Measurements from ENCODE around the gene ROMO1. TPM values are rescaled to one million over a fixed set of nuclear protein-coding genes. Genes with fewer than 3 reads are reported as not detected.
A peak's percentile ranks its signal among the peaks of the same experiment; 100 is the strongest.
"Not testable (repeated sequence)": the region's sequence is repeated elsewhere in the genome, so short reads cannot be mapped to it uniquely, and the experiment has no call there.

ROMO1 gene
- total and polyA plus RNA-seq, 2 experiments from 2014 or later, result 152 to 881 TPM

DNA sequence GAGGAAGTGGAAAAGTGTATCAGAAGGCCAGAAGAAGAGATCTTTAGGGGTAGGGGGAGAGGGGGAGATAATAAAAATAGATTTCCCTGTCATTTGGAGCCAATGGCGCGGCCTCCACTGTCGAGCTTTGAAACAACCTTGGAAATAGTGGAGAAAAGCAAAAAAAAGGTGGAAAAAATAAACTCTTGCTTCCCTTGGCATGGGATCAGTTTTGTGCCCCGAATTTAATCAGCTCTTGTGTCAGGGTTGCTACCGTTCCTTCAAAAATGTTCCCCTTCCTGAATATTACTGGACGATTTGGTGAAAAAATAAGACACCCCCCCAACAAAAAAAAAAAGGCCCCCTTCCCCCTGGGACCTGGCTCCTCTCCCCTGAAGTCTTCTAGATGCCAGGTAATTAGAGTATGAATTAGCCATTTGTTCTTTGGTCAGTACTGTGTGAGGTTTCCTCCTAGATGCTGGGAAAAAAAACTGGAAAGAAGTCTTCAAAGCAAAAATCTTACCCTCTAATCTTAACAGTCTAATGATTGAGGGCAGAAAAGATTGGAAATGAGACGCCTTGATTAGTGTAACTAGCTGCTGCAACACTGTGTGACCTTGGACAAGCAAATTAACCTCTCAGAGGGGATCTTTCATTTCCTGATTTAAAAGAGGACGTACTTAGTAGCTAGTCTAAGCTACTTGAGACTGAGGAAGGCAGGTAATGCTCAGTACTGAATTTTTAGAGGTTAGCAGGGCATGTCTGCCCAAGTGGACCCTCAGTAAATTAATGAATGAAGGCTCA lies 43.7 kb downstream of the ROMO1 start:
- ATAC-seq (peak; percentile 2; the same call in 1 of the 3 replicates), DNase-seq (ENCODE audit: low spot score) (peak; percentile 32)
- peak overlapping the region; percentile 99 for H3K27ac Mint-ChIP-seq
- no peaks in the 10 kb centered on the region for H3K27me3 ChIP-seq (ENCODE audit: insufficient read depth)
- peak overlapping the region; percentile 90 for H3K4me3 Mint-ChIP-seq
- H3K4me1 Mint-ChIP-seq, result peaks cover 28% of the 10 kb centered on the region
- no peak overlapping the region for H2AFZ ChIP-seq
- H3K4me3 ChIP-seq, result peak overlapping the region; percentile 61
- H3K36me3 Mint-ChIP-seq (ENCODE audit: low read depth), result peaks cover 39% of the 10 kb centered on the region
- 0 out of 2 replicates have a peak, but pooled peaks cover 9% of the 10 kb centered on the region for H3F3A ChIP-seq (replicated peaks; ENCODE audit: low read depth)
- peaks cover 4% of the 10 kb centered on the region; the same call in 1 of the 3 replicates for H3K9me3 Mint-ChIP-seq
- peaks cover 17% of the 10 kb centered on the region for H3K4me1 ChIP-seq (ENCODE audit: insufficient read depth)
- H3K9me2 ChIP-seq (ENCODE audit: insufficient read depth), result no peaks in the 10 kb centered on the region
- peak overlapping the region; percentile 93 for H3K27ac ChIP-seq (ENCODE audit: low read depth)
- peaks cover 29% of the 10 kb centered on the region for H3K36me3 ChIP-seq (ENCODE audit: insufficient read depth)
- peaks cover 20% of the 10 kb centered on the region for H3K27me3 Mint-ChIP-seq (ENCODE audit: insufficient read depth, low read depth, poor library complexity)
- H4K20me1 ChIP-seq (replicated peaks; ENCODE audit: insufficient read depth), result peaks cover 31% of the 10 kb centered on the region
- peak overlapping the region; percentile 83 for H3K4me2 ChIP-seq
- no peak for TF ChIP-seq EZH2phosphoT487 (IDR thresholded peaks at IDR 0.05; ENCODE audit: unreplicated experiment)
- TF ChIP-seq JUNB (IDR thresholded peaks at IDR 0.05; ENCODE audit: unreplicated experiment), result no peak
- TF ChIP-seq, protein P1, sequence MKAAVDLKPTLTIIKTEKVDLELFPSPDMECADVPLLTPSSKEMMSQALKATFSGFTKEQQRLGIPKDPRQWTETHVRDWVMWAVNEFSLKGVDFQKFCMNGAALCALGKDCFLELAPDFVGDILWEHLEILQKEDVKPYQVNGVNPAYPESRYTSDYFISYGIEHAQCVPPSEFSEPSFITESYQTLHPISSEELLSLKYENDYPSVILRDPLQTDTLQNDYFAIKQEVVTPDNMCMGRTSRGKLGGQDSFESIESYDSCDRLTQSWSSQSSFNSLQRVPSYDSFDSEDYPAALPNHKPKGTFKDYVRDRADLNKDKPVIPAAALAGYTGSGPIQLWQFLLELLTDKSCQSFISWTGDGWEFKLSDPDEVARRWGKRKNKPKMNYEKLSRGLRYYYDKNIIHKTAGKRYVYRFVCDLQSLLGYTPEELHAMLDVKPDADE (IDR thresholded peaks at IDR 0.05), result no peak
- TF ChIP-seq NANOG (IDR thresholded peaks at IDR 0.05; ENCODE audit: borderline replicate concordance), result no peak
- TF ChIP-seq CREB1 (CRISPR knock-in tag; IDR thresholded peaks at IDR 0.05; ENCODE audit: low read depth), result no peak
- TF ChIP-seq EZH2 (IDR thresholded peaks at IDR 0.05; ENCODE audit: low read depth, unreplicated experiment), result no peak
- no peak for TF ChIP-seq CTCF (conservative IDR thresholded peaks at IDR 0.05; ENCODE audit: low read depth in 2 of 2)
- no peak for TF ChIP-seq ZNF114 (CRISPR knock-in tag; IDR thresholded peaks at IDR 0.05)
- H3K79me2 ChIP-seq (replicated peaks; ENCODE audit: insufficient read depth), result peaks cover 40% of the 10 kb centered on the region

DNA sequence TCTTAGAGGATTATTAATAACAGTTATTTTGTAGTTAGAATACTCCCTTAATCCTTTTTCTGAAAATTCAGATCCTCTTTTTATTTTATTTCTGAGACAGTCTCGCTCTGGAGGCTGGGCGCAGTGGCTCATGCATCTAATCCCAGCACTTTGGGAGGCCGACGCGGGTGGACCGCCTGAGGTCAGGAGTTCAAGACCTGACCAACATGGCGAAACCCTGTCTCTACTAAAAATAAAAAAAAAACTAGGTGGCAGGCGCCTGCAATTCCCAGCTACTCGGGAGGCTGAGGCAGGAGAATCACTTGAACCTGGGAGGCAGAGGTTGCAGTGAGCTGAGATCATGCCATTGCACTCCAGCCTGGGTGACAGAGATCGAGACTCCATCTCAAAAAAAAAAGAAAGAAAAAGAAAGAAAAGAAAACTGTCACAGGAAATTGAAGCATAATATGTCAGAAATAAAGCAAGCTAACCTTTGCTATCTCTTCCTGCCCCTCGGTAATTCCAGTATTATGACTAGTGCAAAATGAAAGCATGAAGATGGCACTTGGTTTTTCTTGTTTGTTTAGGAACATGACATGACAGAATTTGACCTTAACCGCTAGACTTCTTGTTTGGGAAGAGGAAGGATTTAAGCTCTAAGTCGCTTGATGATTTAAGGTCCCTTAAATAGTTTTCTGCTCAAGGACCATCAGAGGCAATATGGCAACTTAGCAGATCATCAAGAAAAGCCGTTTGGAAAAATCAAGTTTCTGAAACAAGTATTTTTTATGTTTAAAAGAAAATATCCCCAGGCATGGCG lies 44.7 kb downstream of the ROMO1 start:
- H3K4me1 Mint-ChIP-seq, result peaks cover 23% of the 10 kb centered on the region
- Histone ChIP-seq H3K36me3 (ENCODE audit: insufficient read depth) (peaks cover 19% of the 10 kb centered on the region), H3F3A (replicated peaks; ENCODE audit: low read depth) (no peaks in the 10 kb centered on the region), H2AFZ (peak overlapping the region; percentile 52; the same call in 1 of the 2 replicates), H3K4me3 (peak overlapping the region; percentile 61; the same call in 1 of the 2 replicates), H3K27me3 (ENCODE audit: insufficient read depth) (no peaks in the 10 kb centered on the region), H3K4me1 (ENCODE audit: insufficient read depth) (peaks cover 10% of the 10 kb centered on the region), H3K79me2 (replicated peaks; ENCODE audit: insufficient read depth) (peaks cover 31% of the 10 kb centered on the region), H3K27ac (ENCODE audit: low read depth) (peak overlapping the region; percentile 93), H3K9me2 (ENCODE audit: insufficient read depth) (no peaks in the 10 kb centered on the region), H3K4me2 (peak overlapping the region; percentile 83), H4K20me1 (replicated peaks; ENCODE audit: insufficient read depth) (peaks cover 22% of the 10 kb centered on the region)
- peak overlapping the region; percentile 90 for H3K4me3 Mint-ChIP-seq
- H3K36me3 Mint-ChIP-seq (ENCODE audit: low read depth), result peaks cover 29% of the 10 kb centered on the region
- peaks cover 19% of the 10 kb centered on the region for H3K27me3 Mint-ChIP-seq (ENCODE audit: insufficient read depth, low read depth, poor library complexity)
- no peak for ATAC-seq
- H3K27ac Mint-ChIP-seq, result peak overlapping the region; percentile 99
- DNase-seq (ENCODE audit: low spot score), result no peak
- H3K9me3 Mint-ChIP-seq, result peaks cover 4% of the 10 kb centered on the region; the same call in 1 of the 3 replicates
- TF ChIP-seq NANOG (IDR thresholded peaks at IDR 0.05; ENCODE audit: borderline replicate concordance), result no peak
- TF ChIP-seq REST (IDR thresholded peaks at IDR 0.05; ENCODE audit: unreplicated experiment), result no peak
- no peak for TF ChIP-seq JUNB (IDR thresholded peaks at IDR 0.05; ENCODE audit: unreplicated experiment)
- no peak for TF ChIP-seq POLR2AphosphoS5 (IDR thresholded peaks at IDR 0.05; ENCODE audit: low read depth)

- H3K4me3 Mint-ChIP-seq; H3K9me2 ChIP-seq (ENCODE audit: insufficient read depth); H3K27me3 ChIP-seq (ENCODE audit: insufficient read depth); H3K4me1 ChIP-seq (ENCODE audit: insufficient read depth); ATAC-seq; H3K4me2 ChIP-seq; H3F3A ChIP-seq (replicated peaks; ENCODE audit: low read depth); H2AFZ ChIP-seq; H3K9me3 Mint-ChIP-seq; H3K27ac Mint-ChIP-seq; DNase-seq (ENCODE audit: low spot score); H3K4me3 ChIP-seq; H3K27ac ChIP-seq (ENCODE audit: low read depth): not testable (repeated sequence)
- Mint-ChIP-seq H3K27me3 (ENCODE audit: insufficient read depth, low read depth, poor library complexity) (peaks cover 19% of the 10 kb centered on the region), H3K36me3 (ENCODE audit: low read depth) (peaks cover 25% of the 10 kb centered on the region), H3K4me1 (peaks cover 20% of the 10 kb centered on the region)
- peaks cover 13% of the 10 kb centered on the region for H3K36me3 ChIP-seq (ENCODE audit: insufficient read depth)
- peaks cover 25% of the 10 kb centered on the region for H3K79me2 ChIP-seq (replicated peaks; ENCODE audit: insufficient read depth)
- peaks cover 16% of the 10 kb centered on the region for H4K20me1 ChIP-seq (replicated peaks; ENCODE audit: insufficient read depth)
These were observed 45.3 kb downstream of the ROMO1 start for GRCh38 chr20:35744492-35744841.

All from GM23338 (cell line).